Measurements from ENCODE around the gene MTAP.

The MTAP gene

DNA sequence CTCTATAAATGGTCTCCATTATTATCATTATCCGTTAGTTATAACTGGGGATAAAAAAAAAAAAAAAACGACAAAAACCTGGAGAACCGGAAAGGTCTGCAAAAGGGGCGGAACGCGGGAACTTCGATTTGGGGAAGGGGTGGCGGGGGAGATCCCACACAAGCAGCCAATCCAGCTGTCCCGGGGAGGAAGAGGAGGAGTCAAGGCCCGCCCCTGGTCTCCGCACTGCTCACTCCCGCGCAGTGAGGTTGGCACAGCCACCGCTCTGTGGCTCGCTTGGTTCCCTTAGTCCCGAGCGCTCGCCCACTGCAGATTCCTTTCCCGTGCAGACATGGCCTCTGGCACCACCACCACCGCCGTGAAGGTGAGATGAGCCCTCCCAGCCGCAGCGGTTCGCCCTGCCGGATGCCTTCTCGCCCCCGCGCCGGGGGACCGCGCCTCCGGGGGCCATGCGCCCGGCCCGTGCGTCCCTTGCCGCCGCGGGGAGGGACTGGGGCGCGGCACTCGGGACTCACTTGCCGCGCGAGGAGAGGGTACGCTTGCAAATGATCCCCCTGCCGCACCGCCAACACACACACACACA is at the start of gene MTAP:
Gene MTAP, plus strand, starts transcription at position 219 of the 583 bp plus-strand sequence. Its CDS starts 113 bp downstream, at position 332.
- DNase-seq (ENCODE audit: low read depth, low spot score), result peak; percentile 61

- DNase-seq (ENCODE audit: low read depth, low spot score), result no peak
These were observed 48.9 kb upstream of the MTAP start for GRCh38 chr9:21753523-21753922.

DNA sequence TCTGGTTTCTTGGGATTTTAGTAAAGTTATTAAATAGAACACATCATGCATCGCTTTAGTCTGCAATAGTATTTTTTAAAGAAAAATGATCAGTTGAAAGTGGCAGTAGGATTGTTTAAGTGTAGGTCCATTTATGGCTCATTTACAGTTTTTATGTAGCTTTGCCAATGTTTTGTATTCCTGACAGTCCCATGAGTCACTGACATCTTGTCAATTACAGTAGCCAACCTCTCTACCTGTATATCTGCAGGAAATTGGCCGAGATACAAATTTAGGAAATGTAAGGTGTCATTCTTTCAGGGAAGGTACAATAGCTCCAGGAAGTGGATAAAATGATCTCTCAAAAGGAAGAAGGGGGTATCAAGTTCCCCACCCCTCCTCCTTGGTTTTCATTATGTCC is 47.7 kb upstream of the MTAP start:
- no peak for DNase-seq (ENCODE audit: low read depth, low spot score)

GRCh38 chr9:21758540-21758939 is 43.9 kb upstream of the MTAP start:
- DNase-seq (ENCODE audit: low read depth, low spot score), result no peak

DNA sequence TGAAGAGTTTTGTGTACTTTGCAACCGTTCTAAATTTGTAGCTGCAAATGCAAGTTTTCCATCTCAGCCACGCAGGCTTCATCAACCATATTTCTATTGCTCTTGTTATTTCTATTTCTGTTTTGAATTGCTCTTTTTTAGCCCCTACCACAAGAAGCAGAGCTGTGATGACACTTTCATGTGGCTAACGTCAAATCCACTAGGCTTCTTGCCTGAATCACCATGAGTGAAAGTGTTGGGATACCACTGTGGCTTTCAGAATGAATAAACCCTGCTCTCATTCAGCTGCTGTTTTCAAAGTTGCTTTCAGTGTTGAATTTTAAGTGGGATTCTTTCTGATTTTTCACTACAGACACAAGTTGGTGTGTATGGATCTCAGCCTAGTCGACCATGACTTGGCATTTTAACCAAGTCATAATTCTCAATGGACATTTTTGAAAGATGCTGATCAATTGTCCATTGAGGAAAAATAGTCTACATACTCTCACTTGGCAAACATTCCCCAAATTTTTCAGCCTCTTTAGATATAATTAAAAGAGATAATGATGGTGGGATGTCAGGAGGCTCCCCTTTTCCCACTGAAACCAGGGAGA is 41.0 kb upstream of the MTAP start:
- no peak for DNase-seq (ENCODE audit: low read depth, low spot score)

DNA sequence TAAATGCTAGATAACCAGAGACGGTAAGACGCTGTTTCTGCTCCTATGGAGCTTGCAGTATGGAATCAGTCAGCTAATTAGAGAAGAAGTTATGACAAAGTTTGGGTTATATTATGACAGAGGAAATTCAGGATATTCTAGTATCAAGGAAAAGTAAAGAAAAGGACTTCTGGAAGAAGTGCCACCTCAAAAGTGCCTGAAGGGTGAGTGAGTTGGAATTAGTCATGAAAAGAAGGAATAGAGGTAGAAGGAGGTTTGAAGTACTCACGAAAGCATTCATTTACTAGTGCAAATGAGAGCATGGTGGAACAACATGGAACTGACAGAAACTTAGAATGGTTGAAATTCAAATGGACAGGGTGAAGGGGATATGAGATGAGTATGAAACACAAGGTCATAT is 40.4 kb upstream of the MTAP start:
- no peak for DNase-seq (ENCODE audit: low read depth, low spot score)

- no peak for DNase-seq (ENCODE audit: low read depth, low spot score)
These were observed 37.6 kb upstream of the MTAP start for GRCh38 chr9:21764846-21765245.

- no peak for DNase-seq (ENCODE audit: low read depth, low spot score)
These were observed 36.3 kb upstream of the MTAP start for GRCh38 chr9:21766096-21766495.

GRCh38 chr9:21770871-21771560 is 31.4 kb upstream of the MTAP start:
- DNase-seq (ENCODE audit: low read depth, low spot score), result no peak

DNA sequence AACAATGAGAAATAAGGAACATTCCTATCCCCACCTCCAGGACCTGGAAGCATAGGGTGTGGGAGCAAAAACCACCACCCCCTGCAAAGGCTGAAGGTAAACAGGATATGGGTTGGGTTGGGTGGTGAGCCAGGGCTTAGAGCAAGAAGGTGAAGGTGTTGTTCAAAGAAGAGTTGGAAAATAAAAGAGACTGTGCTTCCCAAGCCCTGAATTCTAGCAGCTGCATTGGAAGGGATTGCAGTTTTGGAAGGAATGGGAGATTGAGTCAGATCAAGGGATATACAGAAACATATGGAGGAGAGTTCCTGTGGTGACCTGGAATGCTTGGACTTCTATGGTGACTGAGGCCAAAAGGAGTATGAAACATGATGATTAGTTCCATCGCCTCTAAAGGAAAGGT is 24.7 kb upstream of the MTAP start:
- no peak for DNase-seq (ENCODE audit: low read depth, low spot score)

DNA sequence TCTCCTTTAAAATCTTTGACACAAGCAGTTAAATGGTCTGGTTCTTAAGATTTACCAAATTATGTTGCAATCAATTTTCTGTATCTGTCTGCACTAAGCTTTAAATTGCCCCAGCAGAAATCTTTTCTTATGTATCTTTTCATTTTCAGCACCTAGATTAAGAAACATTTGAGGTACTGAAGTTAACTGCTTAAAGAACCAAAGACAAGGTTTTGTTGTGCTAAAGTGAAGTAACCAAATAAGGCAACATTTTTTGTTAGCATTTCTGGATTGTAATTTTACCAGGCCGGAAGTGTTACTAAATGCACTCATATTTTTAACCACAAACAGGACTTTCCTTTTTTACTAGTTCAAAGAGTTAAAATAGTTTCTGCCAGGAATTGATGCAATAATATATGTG is 24.1 kb upstream of the MTAP start:
- DNase-seq (ENCODE audit: low read depth, low spot score), result no peak

DNA sequence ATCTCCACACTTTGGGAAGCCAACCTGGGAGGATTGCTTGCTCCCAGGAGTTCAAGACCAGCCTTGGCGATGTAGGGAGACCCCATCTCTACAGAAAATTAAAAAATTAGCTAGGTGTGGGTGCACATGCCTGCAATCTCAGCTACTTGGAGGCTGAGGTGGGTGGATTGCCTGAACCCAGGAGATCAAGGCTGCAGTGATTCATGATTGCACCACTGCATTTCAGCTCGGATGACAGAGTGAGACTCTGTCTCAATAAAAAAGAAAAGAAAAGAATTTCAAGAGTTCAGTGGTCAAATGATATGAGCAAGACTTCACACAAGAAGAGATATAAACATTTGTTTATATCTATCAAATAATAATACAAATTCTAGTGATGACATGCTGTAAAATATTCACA is 23.0 kb upstream of the MTAP start:
- DNase-seq (ENCODE audit: low read depth, low spot score), result no peak

DNA sequence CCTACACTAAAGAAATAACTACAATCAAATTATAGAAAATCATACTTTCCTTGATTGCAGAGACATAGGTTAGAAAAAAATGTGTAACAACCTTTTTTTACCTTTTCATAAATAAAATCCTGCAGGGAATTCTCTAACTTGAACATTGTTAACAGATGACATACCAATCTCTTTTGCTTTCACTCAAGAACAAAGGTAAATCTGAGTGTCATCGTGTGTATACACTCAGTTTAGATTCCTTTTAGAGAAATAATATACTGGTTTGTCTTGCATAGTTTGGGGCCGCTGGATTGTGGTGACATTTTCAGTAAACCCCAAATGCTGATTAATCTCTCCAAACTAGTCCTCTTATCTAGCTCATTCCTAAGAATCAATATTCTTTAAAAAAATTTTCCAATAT is 20.8 kb upstream of the MTAP start:
- DNase-seq (ENCODE audit: low read depth, low spot score), result no peak

GRCh38 chr9:21782205-21782604 is 20.2 kb upstream of the MTAP start:
- DNase-seq (ENCODE audit: low read depth, low spot score), result no peak

- no peak for DNase-seq (ENCODE audit: low read depth, low spot score)
These were observed 13.7 kb upstream of the MTAP start for GRCh38 chr9:21788752-21789151.

- peak; percentile 81 for DNase-seq (ENCODE audit: low read depth, low spot score)
These were observed 12.8 kb upstream of the MTAP start for GRCh38 chr9:21789541-21790037.

DNA sequence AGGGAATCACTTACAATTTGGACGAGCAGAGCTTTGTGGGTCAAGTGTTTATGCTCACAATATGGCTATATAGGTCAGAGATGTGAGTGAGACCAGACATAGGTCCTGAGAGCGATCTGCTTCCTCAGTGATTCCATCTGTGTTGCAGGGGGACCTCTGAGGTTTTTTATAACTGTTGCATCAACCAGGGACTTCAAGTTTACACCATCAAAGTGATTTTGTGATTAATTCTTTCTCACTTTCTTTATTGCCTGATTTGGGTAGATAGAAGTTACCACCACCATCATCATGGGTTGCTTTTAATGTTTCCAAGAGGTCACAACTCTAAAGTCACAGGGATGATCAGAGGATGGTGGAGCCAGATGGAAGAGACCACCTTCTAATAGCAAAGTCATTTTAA is 7.0 kb upstream of the MTAP start:
- DNase-seq (ENCODE audit: low read depth, low spot score), result no peak

- no peak for DNase-seq (ENCODE audit: low read depth, low spot score)
These were observed 5.7 kb upstream of the MTAP start for GRCh38 chr9:21796768-21797167.

- DNase-seq (ENCODE audit: low read depth, low spot score), result no peak
These were observed 1.3 kb upstream of the MTAP start for GRCh38 chr9:21800931-21801682.

DNA sequence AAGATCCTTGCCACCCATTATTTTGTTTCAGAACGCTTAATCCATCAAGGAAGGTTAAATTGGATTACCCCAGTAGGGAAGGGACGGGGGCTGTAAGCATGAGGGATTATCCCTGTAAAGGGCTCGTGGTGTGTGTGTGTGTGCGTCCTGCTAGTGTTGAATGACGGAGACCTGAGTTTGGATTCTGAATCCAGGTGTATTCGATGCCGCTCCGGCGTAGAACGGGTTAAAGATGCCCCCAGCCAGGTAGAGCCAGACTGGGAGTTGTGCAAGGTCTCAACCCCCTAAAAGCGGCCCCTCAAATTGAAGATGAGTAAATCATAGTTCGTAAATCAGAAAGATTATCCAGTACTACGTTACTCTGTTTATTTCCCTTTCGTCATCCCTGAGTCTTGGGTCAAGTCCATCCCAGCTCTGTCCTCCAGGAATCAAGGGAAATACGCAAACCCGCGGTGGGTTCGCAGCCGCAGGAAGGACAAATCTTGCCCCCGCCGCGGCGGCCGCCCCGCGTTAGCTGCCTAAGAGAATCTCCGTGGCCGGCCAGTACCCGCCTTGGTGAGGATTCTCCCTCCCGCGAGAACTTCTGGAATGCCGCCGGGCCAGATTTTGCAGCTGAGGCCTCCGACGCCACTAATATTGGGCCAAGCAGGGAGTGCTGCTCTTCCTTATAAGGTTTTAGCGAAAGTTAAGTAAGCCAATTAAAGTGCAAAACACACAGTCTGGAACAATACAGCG is 586 bp upstream of the MTAP start:
- no peak for DNase-seq (ENCODE audit: low read depth, low spot score)

- DNase-seq (ENCODE audit: low read depth, low spot score), result no peak
These were observed 1.2 kb downstream of the MTAP start for GRCh38 chr9:21803649-21804048.

DNA sequence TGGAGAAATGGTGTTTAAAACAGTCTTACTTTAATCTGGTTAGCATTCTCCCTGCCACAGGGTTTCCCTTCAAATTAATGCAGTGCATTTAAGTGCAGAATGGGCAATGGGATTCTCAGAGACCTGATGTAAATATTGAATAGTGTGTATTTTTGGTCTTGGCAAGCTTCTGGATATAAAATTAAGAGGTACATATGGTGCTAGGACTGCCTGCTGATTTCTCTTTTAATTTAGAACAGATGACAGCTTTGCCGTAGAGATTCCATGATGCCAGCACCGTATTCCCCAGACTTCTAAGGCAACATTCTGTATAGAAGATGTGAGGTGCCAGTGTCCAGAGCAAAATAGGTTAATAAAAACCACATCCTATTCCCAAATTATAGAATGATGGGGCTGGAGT is 1.9 kb downstream of the MTAP start:
- no peak for DNase-seq (ENCODE audit: low read depth, low spot score)

Data from brain pericyte (primary cell).